ENCODE results near the gene NNT. TPM values are rescaled to one million over a fixed set of nuclear protein-coding genes. Genes with fewer than 3 reads are reported as not detected.
A peak's percentile ranks its signal among the peaks of the same experiment; 100 is the strongest.

NNT gene
- total and polyA plus RNA-seq, 5 donors: 174 to 421 (median 399) TPM

- no peak for DNase-seq
- Histone ChIP-seq H3K4me3 (ENCODE audit: low read length) (no peak overlapping the region), H3K9me3 (ENCODE audit: control insufficient read depth, low read length) (no peaks in the 10 kb centered on the region), H3K4me1 (ENCODE audit: control insufficient read depth, insufficient read depth, low read length) (peaks cover 2% of the 10 kb centered on the region), H3K27ac (ENCODE audit: low read length) (no peak overlapping the region), H3K27me3 (ENCODE audit: control insufficient read depth, insufficient read depth) (no peaks in the 10 kb centered on the region)
- no peak for ATAC-seq
- 99% methylated on average over 1 of the region's 1 CpG for WGBS
- intact Hi-C loops (cut with DNase I): no loop called here
Observed at GRCh38 chr5:43643327-43643726, 40.3 kb downstream of the NNT start.

- no peak overlapping the region for H3K27ac ChIP-seq (ENCODE audit: low read length)
- no peaks in the 10 kb centered on the region for H3K9me3 ChIP-seq (ENCODE audit: control insufficient read depth, low read length)
- DNase-seq (no peak), ATAC-seq (no peak)
- no peak overlapping the region for H3K4me3 ChIP-seq (ENCODE audit: low read length)
- H3K4me1 ChIP-seq (ENCODE audit: control insufficient read depth, insufficient read depth, low read length): peaks cover 2% of the 10 kb centered on the region
- WGBS: 78% methylated on average over 2 of the region's 2 CpGs
- H3K27me3 ChIP-seq (ENCODE audit: control insufficient read depth, insufficient read depth): no peaks in the 10 kb centered on the region
- intact Hi-C loops (cut with DNase I): no loop called here
Observed at GRCh38 chr5:43643750-43644149, 40.8 kb downstream of the NNT start.

GRCh38 chr5:43646992-43647391 lies 44.0 kb downstream of the NNT start:
- peaks cover 2% of the 10 kb centered on the region for H3K4me1 ChIP-seq (ENCODE audit: control insufficient read depth, insufficient read depth, low read length)
- H3K4me3 ChIP-seq (ENCODE audit: low read length): no peak overlapping the region
- H3K27me3 ChIP-seq (ENCODE audit: control insufficient read depth, insufficient read depth): no peaks in the 10 kb centered on the region
- H3K27ac ChIP-seq (ENCODE audit: low read length): no peak overlapping the region
- intact Hi-C loops (cut with DNase I): no loop called here
- DNase-seq (no peak), ATAC-seq (no peak)
- no peaks in the 10 kb centered on the region for H3K9me3 ChIP-seq (ENCODE audit: control insufficient read depth, low read length)
- 81% methylated on average over 1 of the region's 1 CpG for WGBS

GRCh38 chr5:43647789-43648188 lies 44.8 kb downstream of the NNT start:
- Histone ChIP-seq H3K27me3 (ENCODE audit: control insufficient read depth, insufficient read depth) (no peaks in the 10 kb centered on the region), H3K4me3 (ENCODE audit: low read length) (no peak overlapping the region), H3K27ac (ENCODE audit: low read length) (no peak overlapping the region), H3K9me3 (ENCODE audit: control insufficient read depth, low read length) (no peaks in the 10 kb centered on the region), H3K4me1 (ENCODE audit: control insufficient read depth, insufficient read depth, low read length) (no peaks in the 10 kb centered on the region)
- DNase-seq (no peak), ATAC-seq (no peak)
- intact Hi-C loops (cut with DNase I): no loop called here

- H3K9me3 ChIP-seq (ENCODE audit: control insufficient read depth, low read length): no peaks in the 10 kb centered on the region
- H3K4me1 ChIP-seq (ENCODE audit: control insufficient read depth, insufficient read depth, low read length): no peaks in the 10 kb centered on the region
- ATAC-seq: peak; percentile 61 to 76
- no peak overlapping the region for H3K4me3 ChIP-seq (ENCODE audit: low read length)
- DNase-seq: peak in 1 of 3 donors; percentile 63
- WGBS: 54% methylated on average over 2 of the region's 2 CpGs
- intact Hi-C loops (cut with DNase I): no loop called here
- no peak overlapping the region for H3K27ac ChIP-seq (ENCODE audit: low read length)
- H3K27me3 ChIP-seq (ENCODE audit: control insufficient read depth, insufficient read depth): no peaks in the 10 kb centered on the region
Observed at GRCh38 chr5:43648499-43649124, 45.6 kb downstream of the NNT start.

- ATAC-seq (peak; percentile 66 to 68), DNase-seq (no peak)
- peak overlapping the region; percentile 48 for H3K27ac ChIP-seq (ENCODE audit: low read length)
- no peak overlapping the region for H3K4me3 ChIP-seq (ENCODE audit: low read length)
- intact Hi-C loops (cut with DNase I): no loop called here
- WGBS: 38% methylated on average over 2 of the region's 2 CpGs
- H3K4me1 ChIP-seq (ENCODE audit: control insufficient read depth, insufficient read depth, low read length): no peaks in the 10 kb centered on the region
- H3K9me3 ChIP-seq (ENCODE audit: control insufficient read depth, low read length): no peaks in the 10 kb centered on the region
- H3K27me3 ChIP-seq (ENCODE audit: control insufficient read depth, insufficient read depth): no peaks in the 10 kb centered on the region
Observed at GRCh38 chr5:43649256-43649655, 46.3 kb downstream of the NNT start.

GRCh38 chr5:43652537-43653302 lies 49.7 kb downstream of the NNT start:
- WGBS: 93% methylated on average over 6 of the region's 6 CpGs
- Histone ChIP-seq H3K27ac (ENCODE audit: low read length) (no peak overlapping the region), H3K4me3 (ENCODE audit: low read length) (no peak overlapping the region), H3K27me3 (ENCODE audit: control insufficient read depth, insufficient read depth) (no peaks in the 10 kb centered on the region), H3K4me1 (ENCODE audit: control insufficient read depth, insufficient read depth, low read length) (no peaks in the 10 kb centered on the region), H3K9me3 (ENCODE audit: control insufficient read depth, low read length) (no peaks in the 10 kb centered on the region)
- DNase-seq (peak in 1 of 3 donors; percentile 52), ATAC-seq (peak in 1 of 2 donors; percentile 38)
- intact Hi-C loops (cut with DNase I): no loop called here

- DNase-seq (no peak), ATAC-seq (no peak)
- intact Hi-C loops (cut with DNase I): no loop called here
- no peaks in the 10 kb centered on the region for H3K4me1 ChIP-seq (ENCODE audit: control insufficient read depth, insufficient read depth, low read length)
- H3K27me3 ChIP-seq (ENCODE audit: control insufficient read depth, insufficient read depth): no peaks in the 10 kb centered on the region
- no peak overlapping the region for H3K27ac ChIP-seq (ENCODE audit: low read length)
- no peaks in the 10 kb centered on the region for H3K9me3 ChIP-seq (ENCODE audit: control insufficient read depth, low read length)
- no peak overlapping the region for H3K4me3 ChIP-seq (ENCODE audit: low read length)
- WGBS: 91% methylated on average over 1 of the region's 1 CpG
Observed at GRCh38 chr5:43658509-43658908, 55.5 kb downstream of the NNT start.

- Histone ChIP-seq H3K4me1 (ENCODE audit: control insufficient read depth, insufficient read depth, low read length) (no peaks in the 10 kb centered on the region), H3K4me3 (ENCODE audit: low read length) (no peak overlapping the region), H3K27me3 (ENCODE audit: control insufficient read depth, insufficient read depth) (no peaks in the 10 kb centered on the region), H3K27ac (ENCODE audit: low read length) (no peak overlapping the region), H3K9me3 (ENCODE audit: control insufficient read depth, low read length) (no peaks in the 10 kb centered on the region)
- ATAC-seq (no peak), DNase-seq (no peak)
- intact Hi-C loops (cut with DNase I): no loop called here
- WGBS: 58% methylated on average over 4 of the region's 4 CpGs
Observed at GRCh38 chr5:43659075-43659474, 56.1 kb downstream of the NNT start.

- Histone ChIP-seq H3K4me1 (ENCODE audit: control insufficient read depth, insufficient read depth, low read length) (no peaks in the 10 kb centered on the region), H3K4me3 (ENCODE audit: low read length) (no peak overlapping the region), H3K9me3 (ENCODE audit: control insufficient read depth, low read length) (no peaks in the 10 kb centered on the region), H3K27ac (ENCODE audit: low read length) (no peak overlapping the region), H3K27me3 (ENCODE audit: control insufficient read depth, insufficient read depth) (no peaks in the 10 kb centered on the region)
- no peak for ATAC-seq
- 43% methylated on average over 1 of the region's 2 CpGs for WGBS
- intact Hi-C loops (cut with DNase I): loop anchor here in 1 of 4 donors (5.0 kb wide), 1 partner anchor 1111 kb away; no protein-coding TSS in a partner anchor
- DNase-seq: no peak
Observed at GRCh38 chr5:43661102-43661501, 58.1 kb downstream of the NNT start.

GRCh38 chr5:43663916-43664315 lies 60.9 kb downstream of the NNT start:
- Histone ChIP-seq H3K9me3 (ENCODE audit: control insufficient read depth, low read length) (no peaks in the 10 kb centered on the region), H3K27ac (ENCODE audit: low read length) (no peak overlapping the region), H3K4me1 (ENCODE audit: control insufficient read depth, insufficient read depth, low read length) (no peaks in the 10 kb centered on the region), H3K4me3 (ENCODE audit: low read length) (no peak overlapping the region), H3K27me3 (ENCODE audit: control insufficient read depth, insufficient read depth) (no peaks in the 10 kb centered on the region)
- ATAC-seq (no peak), DNase-seq (no peak)
- intact Hi-C loops (cut with DNase I): loop anchor here in 1 of 4 donors (5.0 kb wide), 1 partner anchor 1108 kb away; no protein-coding TSS in a partner anchor
